HCT116 (cell line): ENCODE results near the gene LAMA1. TPM values are rescaled to one million over a fixed set of nuclear protein-coding genes. Genes with fewer than 3 reads are reported as not detected.

ENCODE experiments used
- ATAC-seq: fragments of 200-7000 bp; cut with Tn5 transposase; 2 replicates; pipeline ENCODE4 v1.9.1; 2020; ENCODE audit warnings: mild to moderate bottlenecking, moderate library complexity
- BruUV-seq: library from RNA; stranded (reverse); fragments of 400-500 nt; replicated peaks from 2 replicates; lab custom pipeline; 2021; lab: Mats Ljungman, UMichigan
- CTCF ChIA-PET: fragments of 300-600 bp; sonication (Branson Sonifier 250); formaldehyde crosslinking; loops from one replicate; lab custom pipeline; 2021; ENCODE audit warnings: antibody characterized with exemption; lab: Charles Lee
- POLR2A ChIA-PET: fragments of 300-600, 350-600 bp; sonication (Branson Sonifier 250); formaldehyde crosslinking; loops from one replicate; lab custom pipeline; 2021; ENCODE audit warnings: antibody characterized with exemption; lab: Charles Lee
- RAD21 ChIA-PET, 2 experiments: fragments of 300-600 bp; sonication (Branson Sonifier 250); formaldehyde crosslinking; loops; one replicate each; lab custom pipeline; 2023; ENCODE audit warnings: low total read pairs in 2 of 2; ENCODE audit not compliant: uncharacterized antibody in 2 of 2, unreplicated experiment in 2 of 2, low non-redundant PET in 1 of 2; lab: Charles Lee
- DNase-seq: peaks from one replicate; pipeline ENCODE4 v3.0.0-alpha.2; 2010; ENCODE audit warnings: low read depth, low spot score
- H2AFZ ChIP-seq: fragments of 200-600 bp; shearing (Covaris generic), sonication (generic); 2 replicates; pipeline ENCODE4 v1.6.1; 2017; ENCODE audit warnings: low read depth, mixed run types, mixed read lengths, antibody characterized with exemption, low read length; ENCODE audit not compliant: poor library complexity, severe bottlenecking
- H3K27ac ChIP-seq: 2 replicates; pipeline ENCODE4 v1.5.1; 2012; ENCODE audit warnings: low read depth, low read length
- H3K27me3 ChIP-seq: fragments of 200-600 bp; sonication (generic); 2 replicates; pipeline ENCODE4 v1.6.1; 2016; ENCODE audit warnings: mixed run types, low read length, mixed read lengths; ENCODE audit not compliant: insufficient read depth
- H3K36me3 ChIP-seq, 2 experiments: fragments of 200-500 bp in 1 of 2; fragments of 200-600 bp in 1 of 2; sonication (Bioruptor generic) in 1 of 2; sonication (generic) in 1 of 2; 2 replicates each; pipeline versions ENCODE4 v1.5.1 to v1.6.1; 2014 to 2016; ENCODE audit warnings: low read length in 2 of 2, inconsistent platforms in 1 of 2, mixed read lengths in 1 of 2, mixed run types in 1 of 2; ENCODE audit not compliant: insufficient read depth in 2 of 2, control insufficient read depth in 1 of 2
- H3K4me1 ChIP-seq, 2 experiments: fragments of 200-600 bp in 1 of 2; sonication (generic) in 1 of 2; 2 replicates each; pipeline versions ENCODE4 v1.5.1 to v1.6.1; 2012 to 2017; ENCODE audit warnings: low read length in 2 of 2, inconsistent platforms in 1 of 2, mild to moderate bottlenecking in 1 of 2, mixed read lengths in 1 of 2, mixed run types in 1 of 2, moderate library complexity in 1 of 2; ENCODE audit not compliant: insufficient read depth in 2 of 2, control insufficient read depth in 1 of 2
- H3K4me2 ChIP-seq: fragments of 200-600 bp; sonication (generic); 2 replicates; pipeline ENCODE4 v1.6.1; 2017; ENCODE audit warnings: mixed run types, low read length, mixed read lengths
- H3K4me3 ChIP-seq, 2 experiments: fragments of 200-600 bp in 1 of 2; sonication (generic) in 1 of 2; replicated peaks in 1 of 2; 2 replicates each; pipeline ENCODE4 v1.5.1; 2011 to 2016; ENCODE audit warnings: low read length in 2 of 2, control low read depth in 1 of 2, low read depth in 1 of 2, mild to moderate bottlenecking in 1 of 2, mixed read lengths in 1 of 2, mixed run types in 1 of 2
- H3K79me2 ChIP-seq: fragments of 200-600 bp; sonication (generic); 2 replicates; pipeline ENCODE4 v1.6.1; 2017; ENCODE audit warnings: mild to moderate bottlenecking, mixed run types, low read length, moderate library complexity, mixed read lengths; ENCODE audit not compliant: insufficient read depth
- H3K9ac ChIP-seq: fragments of 200-600 bp; sonication (generic); 2 replicates; pipeline ENCODE4 v1.6.1; 2016; ENCODE audit warnings: low read length, mixed read lengths
- H3K9me2 ChIP-seq: fragments of 200-600 bp; sonication (generic), shearing (Covaris generic); 2 replicates; pipeline ENCODE4 v1.6.1; 2017; ENCODE audit warnings: mixed run types, mild to moderate bottlenecking, moderate library complexity; ENCODE audit not compliant: insufficient read depth
- H3K9me3 ChIP-seq, 2 experiments: fragments of 200-500 bp in 1 of 2; fragments of 200-600 bp in 1 of 2; sonication (Bioruptor generic) in 1 of 2; sonication (generic) in 1 of 2; 2 replicates each; pipeline ENCODE4 v1.6.1; 2014 to 2017; ENCODE audit warnings: low read length in 2 of 2, mixed read lengths in 2 of 2, inconsistent platforms in 1 of 2, low read depth in 1 of 2, mild to moderate bottlenecking in 1 of 2, mixed run types in 1 of 2, moderate library complexity in 1 of 2; ENCODE audit not compliant: control insufficient read depth in 1 of 2, insufficient read depth in 1 of 2
- H4K20me1 ChIP-seq: fragments of 200-600 bp; sonication (generic), shearing (Covaris generic); 2 replicates; pipeline ENCODE4 v1.6.1; 2017; ENCODE audit warnings: mixed run types, mild to moderate bottlenecking, moderate library complexity; ENCODE audit not compliant: insufficient read depth
- CBX3 ChIP-seq: IDR thresholded peaks from 2 replicates; pipeline ENCODE4 v1.6.1; 2012; ENCODE audit warnings: low read depth
- CEBPB ChIP-seq: IDR thresholded peaks from 2 replicates; pipeline ENCODE4 v1.6.1; 2012; ENCODE audit warnings: low read depth
- EGR1 ChIP-seq: IDR thresholded peaks from 2 replicates; pipeline ENCODE4 v1.6.1; 2012; ENCODE audit warnings: low read depth
- ELF1 ChIP-seq: IDR thresholded peaks from 2 replicates; pipeline ENCODE4 v1.6.1; 2012; ENCODE audit warnings: low read depth, borderline replicate concordance
- FOSL1 ChIP-seq: IDR thresholded peaks from 2 replicates; pipeline ENCODE4 v1.6.1; 2012; ENCODE audit warnings: low read depth
- JUND ChIP-seq: IDR thresholded peaks from 2 replicates; pipeline ENCODE4 v1.6.1; 2012
- POLR2A ChIP-seq: IDR thresholded peaks from 2 replicates; pipeline ENCODE4 v1.7.0; 2011; ENCODE audit warnings: borderline replicate concordance; ENCODE audit not compliant: insufficient read depth, insufficient read length; ENCODE audit errors: extremely low read depth
- RAD21 ChIP-seq: IDR thresholded peaks from 2 replicates; pipeline ENCODE4 v1.6.1; 2012; ENCODE audit warnings: low read depth, mild to moderate bottlenecking
- SP1 ChIP-seq: IDR thresholded peaks from 2 replicates; pipeline ENCODE4 v1.6.1; 2012; ENCODE audit warnings: low read depth
- SRF ChIP-seq: IDR thresholded peaks from 2 replicates; pipeline ENCODE4 v1.6.1; 2012; ENCODE audit warnings: low read depth
- TCF7L2 ChIP-seq: IDR thresholded peaks from 2 replicates; pipeline ENCODE4 v1.7.0; 2011; ENCODE audit warnings: borderline replicate concordance, inconsistent platforms; ENCODE audit not compliant: insufficient read depth, insufficient read length; ENCODE audit errors: extremely low read depth
- YY1 ChIP-seq: IDR thresholded peaks from 2 replicates; pipeline ENCODE4 v1.6.1; 2011; ENCODE audit warnings: low read length, low read depth, moderate library complexity, mild to moderate bottlenecking; ENCODE audit not compliant: insufficient replicate concordance; ENCODE audit errors: extremely low read depth
- ZNF274 ChIP-seq: fragments of 200-500 bp; sonication (Bioruptor generic); IDR thresholded peaks from 2 replicates; pipeline ENCODE4 v1.6.1; 2014; ENCODE audit warnings: mild to moderate bottlenecking, low read depth, low read length, inconsistent platforms
- intact Hi-C: fragments of 100-400 bp; cut with micrococcal nuclease; formaldehyde crosslinking; loops from 2 replicates; pipeline ENCODE4 v1.10.0; 2022
- total RNA-seq: library from RNA; stranded (reverse); gene quantifications from one replicate; pipeline ENCODE4 v1.2.1, GENCODE V29; 2021; ENCODE audit not compliant: unreplicated experiment
- TF ChIP-seq, protein P1 (sequence below), 3 experiments: fragments of 200-600 bp in 1 of 3; sonication (generic) in 1 of 3; IDR thresholded peaks in 2 of 3; conservative IDR thresholded peaks in 1 of 3; 2 replicates each; pipeline ENCODE4 v1.5.1; 2012 to 2017; ENCODE audit warnings: low read depth in 2 of 3, low read length in 2 of 3, antibody characterized with exemption in 1 of 3, borderline replicate concordance in 1 of 3, control low read depth in 1 of 3, mild to moderate bottlenecking in 1 of 3, mixed read lengths in 1 of 3, mixed run types in 1 of 3, moderate library complexity in 1 of 3; ENCODE audit not compliant: insufficient read depth in 1 of 3
- TF ChIP-seq, protein P2 (sequence below): IDR thresholded peaks from 2 replicates; pipeline ENCODE4 v1.6.1; 2012; ENCODE audit warnings: low read depth
- TF ChIP-seq, protein P3 (sequence below): IDR thresholded peaks from 2 replicates; pipeline ENCODE4 v1.6.1; 2012
- TF ChIP-seq, protein P4 (sequence below): IDR thresholded peaks from 2 replicates; pipeline ENCODE4 v1.6.1; 2012

The LAMA1 gene
- total RNA-seq, 1 experiment from 2014 or later: 0.05 TPM

GRCh38 chr18:7035807-7036206, 81.8 kb downstream of the LAMA1 start:
- H3K27ac ChIP-seq: no peak overlapping the region
- no peaks in the 10 kb centered on the region for H3K9me2 ChIP-seq
- H3K9ac ChIP-seq: no peak overlapping the region
- ATAC-seq: no peak
- intact Hi-C loops: no loop called here
- ChIA-PET RAD21 (no interaction called here), POLR2A (no interaction called here), CTCF (no interaction called here)
- H3K4me1 ChIP-seq: no peaks in the 10 kb centered on the region
- TF ChIP-seq, protein P1, sequence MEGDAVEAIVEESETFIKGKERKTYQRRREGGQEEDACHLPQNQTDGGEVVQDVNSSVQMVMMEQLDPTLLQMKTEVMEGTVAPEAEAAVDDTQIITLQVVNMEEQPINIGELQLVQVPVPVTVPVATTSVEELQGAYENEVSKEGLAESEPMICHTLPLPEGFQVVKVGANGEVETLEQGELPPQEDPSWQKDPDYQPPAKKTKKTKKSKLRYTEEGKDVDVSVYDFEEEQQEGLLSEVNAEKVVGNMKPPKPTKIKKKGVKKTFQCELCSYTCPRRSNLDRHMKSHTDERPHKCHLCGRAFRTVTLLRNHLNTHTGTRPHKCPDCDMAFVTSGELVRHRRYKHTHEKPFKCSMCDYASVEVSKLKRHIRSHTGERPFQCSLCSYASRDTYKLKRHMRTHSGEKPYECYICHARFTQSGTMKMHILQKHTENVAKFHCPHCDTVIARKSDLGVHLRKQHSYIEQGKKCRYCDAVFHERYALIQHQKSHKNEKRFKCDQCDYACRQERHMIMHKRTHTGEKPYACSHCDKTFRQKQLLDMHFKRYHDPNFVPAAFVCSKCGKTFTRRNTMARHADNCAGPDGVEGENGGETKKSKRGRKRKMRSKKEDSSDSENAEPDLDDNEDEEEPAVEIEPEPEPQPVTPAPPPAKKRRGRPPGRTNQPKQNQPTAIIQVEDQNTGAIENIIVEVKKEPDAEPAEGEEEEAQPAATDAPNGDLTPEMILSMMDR (IDR thresholded peaks at IDR 0.05 in 2 of 3, conservative IDR thresholded peaks at IDR 0.05 in 1 of 3; ENCODE audit: borderline replicate concordance in 1 of 3, insufficient read depth in 1 of 3, low read depth in 2 of 3, low read length in 2 of 3): no peak
- TF ChIP-seq CEBPB (no peak), FOSL1 (no peak), ELF1 (no peak), YY1 (no peak), JUND (no peak), TCF7L2 (no peak), ZNF274 (no peak), SRF (no peak), POLR2A (no peak), RAD21 (no peak), SP1 (no peak), EGR1 (no peak), CBX3 (no peak)
- TF ChIP-seq, protein P2, sequence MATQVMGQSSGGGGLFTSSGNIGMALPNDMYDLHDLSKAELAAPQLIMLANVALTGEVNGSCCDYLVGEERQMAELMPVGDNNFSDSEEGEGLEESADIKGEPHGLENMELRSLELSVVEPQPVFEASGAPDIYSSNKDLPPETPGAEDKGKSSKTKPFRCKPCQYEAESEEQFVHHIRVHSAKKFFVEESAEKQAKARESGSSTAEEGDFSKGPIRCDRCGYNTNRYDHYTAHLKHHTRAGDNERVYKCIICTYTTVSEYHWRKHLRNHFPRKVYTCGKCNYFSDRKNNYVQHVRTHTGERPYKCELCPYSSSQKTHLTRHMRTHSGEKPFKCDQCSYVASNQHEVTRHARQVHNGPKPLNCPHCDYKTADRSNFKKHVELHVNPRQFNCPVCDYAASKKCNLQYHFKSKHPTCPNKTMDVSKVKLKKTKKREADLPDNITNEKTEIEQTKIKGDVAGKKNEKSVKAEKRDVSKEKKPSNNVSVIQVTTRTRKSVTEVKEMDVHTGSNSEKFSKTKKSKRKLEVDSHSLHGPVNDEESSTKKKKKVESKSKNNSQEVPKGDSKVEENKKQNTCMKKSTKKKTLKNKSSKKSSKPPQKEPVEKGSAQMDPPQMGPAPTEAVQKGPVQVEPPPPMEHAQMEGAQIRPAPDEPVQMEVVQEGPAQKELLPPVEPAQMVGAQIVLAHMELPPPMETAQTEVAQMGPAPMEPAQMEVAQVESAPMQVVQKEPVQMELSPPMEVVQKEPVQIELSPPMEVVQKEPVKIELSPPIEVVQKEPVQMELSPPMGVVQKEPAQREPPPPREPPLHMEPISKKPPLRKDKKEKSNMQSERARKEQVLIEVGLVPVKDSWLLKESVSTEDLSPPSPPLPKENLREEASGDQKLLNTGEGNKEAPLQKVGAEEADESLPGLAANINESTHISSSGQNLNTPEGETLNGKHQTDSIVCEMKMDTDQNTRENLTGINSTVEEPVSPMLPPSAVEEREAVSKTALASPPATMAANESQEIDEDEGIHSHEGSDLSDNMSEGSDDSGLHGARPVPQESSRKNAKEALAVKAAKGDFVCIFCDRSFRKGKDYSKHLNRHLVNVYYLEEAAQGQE: no peak
- TF ChIP-seq, protein P3, sequence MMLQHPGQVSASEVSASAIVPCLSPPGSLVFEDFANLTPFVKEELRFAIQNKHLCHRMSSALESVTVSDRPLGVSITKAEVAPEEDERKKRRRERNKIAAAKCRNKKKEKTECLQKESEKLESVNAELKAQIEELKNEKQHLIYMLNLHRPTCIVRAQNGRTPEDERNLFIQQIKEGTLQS: no peak
- TF ChIP-seq, protein P4, sequence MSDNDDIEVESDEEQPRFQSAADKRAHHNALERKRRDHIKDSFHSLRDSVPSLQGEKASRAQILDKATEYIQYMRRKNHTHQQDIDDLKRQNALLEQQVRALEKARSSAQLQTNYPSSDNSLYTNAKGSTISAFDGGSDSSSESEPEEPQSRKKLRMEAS: no peak
- no peaks in the 10 kb centered on the region for H3K36me3 ChIP-seq
- H3K4me3 ChIP-seq: no peak overlapping the region
- H3K79me2 ChIP-seq: no peaks in the 10 kb centered on the region
- no peaks in the 10 kb centered on the region for H3K27me3 ChIP-seq
- H3K9me3 ChIP-seq: peaks cover 0 to 16% of the 10 kb centered on the region in 2 experiments; a peak in 1 of 4 replicates
- H3K4me2 ChIP-seq: no peak overlapping the region
- DNase-seq: no peak
- H4K20me1 ChIP-seq: no peaks in the 10 kb centered on the region
- H2AFZ ChIP-seq: no peak overlapping the region
- BruUV-seq: no TSS peak
